ENCODE results near the gene FHIT.

The FHIT gene

GRCh38 chr3:59749291-59749690, 1502.0 kb downstream of the FHIT start:
- no peak overlapping the region for H3K4me3 ChIP-seq (ENCODE audit: low read depth, low read length)
- no peak for TF ChIP-seq CTCF (IDR thresholded peaks at IDR 0.05; ENCODE audit: borderline replicate concordance, insufficient read depth, low read depth, low read length)

- TF ChIP-seq CTCF (IDR thresholded peaks at IDR 0.05; ENCODE audit: borderline replicate concordance, insufficient read depth, low read depth, low read length): no peak
- no peak overlapping the region for H3K4me3 ChIP-seq (ENCODE audit: low read depth, low read length)
These were observed 1504.7 kb downstream of the FHIT start for GRCh38 chr3:59746585-59746984.

- H3K4me3 ChIP-seq (ENCODE audit: low read depth, low read length): no peak overlapping the region
- TF ChIP-seq CTCF (IDR thresholded peaks at IDR 0.05; ENCODE audit: borderline replicate concordance, insufficient read depth, low read depth, low read length): no peak
These were observed 1514.0 kb downstream of the FHIT start for GRCh38 chr3:59737241-59737640.

- H3K4me3 ChIP-seq (ENCODE audit: low read depth, low read length): no peak overlapping the region
- TF ChIP-seq CTCF (IDR thresholded peaks at IDR 0.05; ENCODE audit: borderline replicate concordance, insufficient read depth, low read depth, low read length): no peak
These were observed 1517.2 kb downstream of the FHIT start for GRCh38 chr3:59734061-59734460.

GRCh38 chr3:59733041-59733809, 1518.0 kb downstream of the FHIT start:
- H3K4me3 ChIP-seq (ENCODE audit: low read depth, low read length): no peak overlapping the region
- no peak for TF ChIP-seq CTCF (IDR thresholded peaks at IDR 0.05; ENCODE audit: borderline replicate concordance, insufficient read depth, low read depth, low read length)

GRCh38 chr3:59731943-59732342, 1519.3 kb downstream of the FHIT start:
- H3K4me3 ChIP-seq (ENCODE audit: low read depth, low read length): no peak overlapping the region
- no peak for TF ChIP-seq CTCF (IDR thresholded peaks at IDR 0.05; ENCODE audit: borderline replicate concordance, insufficient read depth, low read depth, low read length)

GRCh38 chr3:59730591-59730990, 1520.7 kb downstream of the FHIT start:
- H3K4me3 ChIP-seq (ENCODE audit: low read depth, low read length): no peak overlapping the region
- TF ChIP-seq CTCF (IDR thresholded peaks at IDR 0.05; ENCODE audit: borderline replicate concordance, insufficient read depth, low read depth, low read length): no peak
